ENCODE data around the gene UGT1A8. TPM values are rescaled to one million over a fixed set of nuclear protein-coding genes. Genes with fewer than 3 reads are reported as not detected.

The UGT1A8 gene
- total RNA-seq, 1 experiment from 2014 or later, result not detected

GRCh38 chr2:233811087-233811486, 193.7 kb downstream of the UGT1A8 start:
- Histone ChIP-seq H3K27me3 (ENCODE audit: control insufficient read depth, insufficient read depth, low read length) (no peaks in the 10 kb centered on the region), H3K4me3 (ENCODE audit: insufficient read depth, low read depth, low read length) (no peak overlapping the region), H3K36me3 (replicated peaks; ENCODE audit: control insufficient read depth, insufficient read depth, low read length) (no peaks in the 10 kb centered on the region)
- DNase-seq, result no peak

GRCh38 chr2:233811732-233812131, 194.3 kb downstream of the UGT1A8 start:
- Histone ChIP-seq H3K27me3 (ENCODE audit: control insufficient read depth, insufficient read depth, low read length) (no peaks in the 10 kb centered on the region), H3K36me3 (replicated peaks; ENCODE audit: control insufficient read depth, insufficient read depth, low read length) (no peaks in the 10 kb centered on the region), H3K4me3 (ENCODE audit: insufficient read depth, low read depth, low read length) (no peak overlapping the region)
- no peak for DNase-seq

- H3K4me3 ChIP-seq (ENCODE audit: insufficient read depth, low read depth, low read length), result no peak overlapping the region
- DNase-seq, result no peak
- no peaks in the 10 kb centered on the region for H3K36me3 ChIP-seq (replicated peaks; ENCODE audit: control insufficient read depth, insufficient read depth, low read length)
- no peaks in the 10 kb centered on the region for H3K27me3 ChIP-seq (ENCODE audit: control insufficient read depth, insufficient read depth, low read length)
These were observed 196.0 kb downstream of the UGT1A8 start for GRCh38 chr2:233813236-233814055.

- peak; percentile 82 for DNase-seq
- H3K4me3 ChIP-seq (ENCODE audit: insufficient read depth, low read depth, low read length), result no peak overlapping the region
- no peaks in the 10 kb centered on the region for H3K27me3 ChIP-seq (ENCODE audit: control insufficient read depth, insufficient read depth, low read length)
- H3K36me3 ChIP-seq (replicated peaks; ENCODE audit: control insufficient read depth, insufficient read depth, low read length), result no peaks in the 10 kb centered on the region
These were observed 196.8 kb downstream of the UGT1A8 start for GRCh38 chr2:233814056-233814835.

GRCh38 chr2:233815861-233816260, 198.4 kb downstream of the UGT1A8 start:
- H3K4me3 ChIP-seq (ENCODE audit: insufficient read depth, low read depth, low read length), result no peak overlapping the region
- DNase-seq, result no peak
- no peaks in the 10 kb centered on the region for H3K36me3 ChIP-seq (replicated peaks; ENCODE audit: control insufficient read depth, insufficient read depth, low read length)
- H3K27me3 ChIP-seq (ENCODE audit: control insufficient read depth, insufficient read depth, low read length), result no peaks in the 10 kb centered on the region

- DNase-seq, result no peak
- H3K36me3 ChIP-seq (replicated peaks; ENCODE audit: control insufficient read depth, insufficient read depth, low read length), result no peaks in the 10 kb centered on the region
- no peaks in the 10 kb centered on the region for H3K27me3 ChIP-seq (ENCODE audit: control insufficient read depth, insufficient read depth, low read length)
- H3K4me3 ChIP-seq (ENCODE audit: insufficient read depth, low read depth, low read length), result no peak overlapping the region
These were observed 198.9 kb downstream of the UGT1A8 start for GRCh38 chr2:233816334-233816733.

- H3K4me3 ChIP-seq (ENCODE audit: insufficient read depth, low read depth, low read length), result no peak overlapping the region
- H3K27me3 ChIP-seq (ENCODE audit: control insufficient read depth, insufficient read depth, low read length), result no peaks in the 10 kb centered on the region
- no peak for DNase-seq
- H3K36me3 ChIP-seq (replicated peaks; ENCODE audit: control insufficient read depth, insufficient read depth, low read length), result no peaks in the 10 kb centered on the region
These were observed 199.3 kb downstream of the UGT1A8 start for GRCh38 chr2:233816771-233817170.

- DNase-seq, result no peak
- Histone ChIP-seq H3K27me3 (ENCODE audit: control insufficient read depth, insufficient read depth, low read length) (no peaks in the 10 kb centered on the region), H3K4me3 (ENCODE audit: insufficient read depth, low read depth, low read length) (no peak overlapping the region), H3K36me3 (replicated peaks; ENCODE audit: control insufficient read depth, insufficient read depth, low read length) (no peaks in the 10 kb centered on the region)
These were observed 200.0 kb downstream of the UGT1A8 start for GRCh38 chr2:233817361-233817911.

GRCh38 chr2:233817995-233818638, 200.7 kb downstream of the UGT1A8 start:
- Histone ChIP-seq H3K36me3 (replicated peaks; ENCODE audit: control insufficient read depth, insufficient read depth, low read length) (no peaks in the 10 kb centered on the region), H3K27me3 (ENCODE audit: control insufficient read depth, insufficient read depth, low read length) (no peaks in the 10 kb centered on the region), H3K4me3 (ENCODE audit: insufficient read depth, low read depth, low read length) (no peak overlapping the region)
- peak; percentile 41 for DNase-seq

- no peaks in the 10 kb centered on the region for H3K36me3 ChIP-seq (replicated peaks; ENCODE audit: control insufficient read depth, insufficient read depth, low read length)
- no peak for DNase-seq
- no peak overlapping the region for H3K4me3 ChIP-seq (ENCODE audit: insufficient read depth, low read depth, low read length)
- H3K27me3 ChIP-seq (ENCODE audit: control insufficient read depth, insufficient read depth, low read length), result no peaks in the 10 kb centered on the region
These were observed 201.5 kb downstream of the UGT1A8 start for GRCh38 chr2:233818639-233819621.

- DNase-seq, result no peak
- no peak overlapping the region for H3K4me3 ChIP-seq (ENCODE audit: insufficient read depth, low read depth, low read length)
- H3K27me3 ChIP-seq (ENCODE audit: control insufficient read depth, insufficient read depth, low read length), result no peaks in the 10 kb centered on the region
- no peaks in the 10 kb centered on the region for H3K36me3 ChIP-seq (replicated peaks; ENCODE audit: control insufficient read depth, insufficient read depth, low read length)
These were observed 202.7 kb downstream of the UGT1A8 start for GRCh38 chr2:233819884-233820773.

- H3K27me3 ChIP-seq (ENCODE audit: control insufficient read depth, insufficient read depth, low read length), result no peaks in the 10 kb centered on the region
- H3K4me3 ChIP-seq (ENCODE audit: insufficient read depth, low read depth, low read length), result no peak overlapping the region
- no peak for DNase-seq
- no peaks in the 10 kb centered on the region for H3K36me3 ChIP-seq (replicated peaks; ENCODE audit: control insufficient read depth, insufficient read depth, low read length)
These were observed 203.3 kb downstream of the UGT1A8 start for GRCh38 chr2:233820774-233821105.

GRCh38 chr2:233821196-233821595, 203.8 kb downstream of the UGT1A8 start:
- H3K27me3 ChIP-seq (ENCODE audit: control insufficient read depth, insufficient read depth, low read length), result no peaks in the 10 kb centered on the region
- DNase-seq, result peak; percentile 38
- no peak overlapping the region for H3K4me3 ChIP-seq (ENCODE audit: insufficient read depth, low read depth, low read length)
- no peaks in the 10 kb centered on the region for H3K36me3 ChIP-seq (replicated peaks; ENCODE audit: control insufficient read depth, insufficient read depth, low read length)
